ENCODE measurements around the gene GNG13.

DNA sequence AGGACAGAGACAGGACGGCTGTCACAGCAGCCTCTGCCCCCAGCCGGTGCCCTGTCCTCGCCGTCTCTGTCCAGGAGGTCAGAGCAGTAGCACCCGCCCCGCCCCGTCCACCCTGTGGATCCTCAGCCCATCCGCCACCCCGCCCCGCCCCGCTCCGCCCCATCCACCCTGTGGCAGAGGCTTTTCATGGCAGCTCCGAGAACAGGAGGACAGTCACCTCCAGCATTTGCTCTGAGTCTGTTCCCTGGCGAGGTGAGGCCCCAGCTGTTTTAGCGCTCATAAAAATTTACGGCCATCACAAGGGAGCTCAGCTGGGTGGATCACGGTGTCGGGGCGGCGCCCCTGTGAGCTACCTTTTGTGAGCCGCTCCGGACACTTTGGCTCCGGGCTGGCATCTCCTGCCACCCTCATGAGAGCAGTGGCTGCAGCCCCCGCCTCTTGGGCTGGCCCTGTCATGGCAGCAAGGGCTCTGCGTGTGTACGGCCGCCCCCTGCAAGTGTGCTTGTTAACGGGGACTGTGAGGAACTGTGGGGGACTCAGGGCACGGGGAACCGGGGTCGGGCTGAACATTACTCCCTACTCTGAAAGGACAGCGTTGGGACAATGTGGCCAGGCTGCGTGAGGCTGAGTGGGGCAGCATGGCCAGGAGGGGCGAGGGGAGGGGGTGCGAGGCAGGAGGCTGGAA lies 32.3 kb upstream of the GNG13 start:
- TF ChIP-seq, protein P1, sequence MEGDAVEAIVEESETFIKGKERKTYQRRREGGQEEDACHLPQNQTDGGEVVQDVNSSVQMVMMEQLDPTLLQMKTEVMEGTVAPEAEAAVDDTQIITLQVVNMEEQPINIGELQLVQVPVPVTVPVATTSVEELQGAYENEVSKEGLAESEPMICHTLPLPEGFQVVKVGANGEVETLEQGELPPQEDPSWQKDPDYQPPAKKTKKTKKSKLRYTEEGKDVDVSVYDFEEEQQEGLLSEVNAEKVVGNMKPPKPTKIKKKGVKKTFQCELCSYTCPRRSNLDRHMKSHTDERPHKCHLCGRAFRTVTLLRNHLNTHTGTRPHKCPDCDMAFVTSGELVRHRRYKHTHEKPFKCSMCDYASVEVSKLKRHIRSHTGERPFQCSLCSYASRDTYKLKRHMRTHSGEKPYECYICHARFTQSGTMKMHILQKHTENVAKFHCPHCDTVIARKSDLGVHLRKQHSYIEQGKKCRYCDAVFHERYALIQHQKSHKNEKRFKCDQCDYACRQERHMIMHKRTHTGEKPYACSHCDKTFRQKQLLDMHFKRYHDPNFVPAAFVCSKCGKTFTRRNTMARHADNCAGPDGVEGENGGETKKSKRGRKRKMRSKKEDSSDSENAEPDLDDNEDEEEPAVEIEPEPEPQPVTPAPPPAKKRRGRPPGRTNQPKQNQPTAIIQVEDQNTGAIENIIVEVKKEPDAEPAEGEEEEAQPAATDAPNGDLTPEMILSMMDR (IDR thresholded peaks at IDR 0.05): no peak
- no peak for TF ChIP-seq POLR2AphosphoS5 (IDR thresholded peaks at IDR 0.05)
